GM21423 (cell line): ENCODE data around the gene HBB.
"Not testable (repeated sequence)": the region's sequence is repeated elsewhere in the genome, so short reads cannot be mapped to it uniquely, and the experiment has no call there.

ENCODE experiments used
- ATAC-seq: cut with Tn5 transposase; IDR thresholded peaks from one replicate; pipeline ENCODE4 v1.9.1; 2021; ENCODE audit warnings: mild to moderate bottlenecking, moderate library complexity; ENCODE audit not compliant: unreplicated experiment

The HBB gene

DNA sequence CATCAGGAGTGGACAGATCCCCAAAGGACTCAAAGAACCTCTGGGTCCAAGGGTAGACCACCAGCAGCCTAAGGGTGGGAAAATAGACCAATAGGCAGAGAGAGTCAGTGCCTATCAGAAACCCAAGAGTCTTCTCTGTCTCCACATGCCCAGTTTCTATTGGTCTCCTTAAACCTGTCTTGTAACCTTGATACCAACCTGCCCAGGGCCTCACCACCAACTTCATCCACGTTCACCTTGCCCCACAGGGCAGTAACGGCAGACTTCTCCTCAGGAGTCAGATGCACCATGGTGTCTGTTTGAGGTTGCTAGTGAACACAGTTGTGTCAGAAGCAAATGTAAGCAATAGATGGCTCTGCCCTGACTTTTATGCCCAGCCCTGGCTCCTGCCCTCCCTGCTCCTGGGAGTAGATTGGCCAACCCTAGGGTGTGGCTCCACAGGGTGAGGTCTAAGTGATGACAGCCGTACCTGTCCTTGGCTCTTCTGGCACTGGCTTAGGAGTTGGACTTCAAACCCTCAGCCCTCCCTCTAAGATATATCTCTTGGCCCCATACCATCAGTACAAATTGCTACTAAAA lies at the start of gene HBB:
TSS of gene HBB (minus strand) at position 340 of the 579 bp plus-strand sequence. CDS start at position 290, 50 bp downstream.
- no peak for ATAC-seq

- ATAC-seq, result no peak
These were observed 48.7 kb upstream of the HBB start for GRCh38 chr11:5275369-5276110.

GRCh38 chr11:5274395-5274794 lies 47.5 kb upstream of the HBB start:
- ATAC-seq, result no peak

- no peak for ATAC-seq
These were observed 45.6 kb upstream of the HBB start for GRCh38 chr11:5272395-5273017.

GRCh38 chr11:5269715-5270147 lies 42.9 kb upstream of the HBB start, which contains the start of gene HBE1:
TSS of gene HBE1 (minus strand) at chr11:5269945. CDS start at chr11:5269890, 55 bp downstream.
- ATAC-seq, result no peak

DNA sequence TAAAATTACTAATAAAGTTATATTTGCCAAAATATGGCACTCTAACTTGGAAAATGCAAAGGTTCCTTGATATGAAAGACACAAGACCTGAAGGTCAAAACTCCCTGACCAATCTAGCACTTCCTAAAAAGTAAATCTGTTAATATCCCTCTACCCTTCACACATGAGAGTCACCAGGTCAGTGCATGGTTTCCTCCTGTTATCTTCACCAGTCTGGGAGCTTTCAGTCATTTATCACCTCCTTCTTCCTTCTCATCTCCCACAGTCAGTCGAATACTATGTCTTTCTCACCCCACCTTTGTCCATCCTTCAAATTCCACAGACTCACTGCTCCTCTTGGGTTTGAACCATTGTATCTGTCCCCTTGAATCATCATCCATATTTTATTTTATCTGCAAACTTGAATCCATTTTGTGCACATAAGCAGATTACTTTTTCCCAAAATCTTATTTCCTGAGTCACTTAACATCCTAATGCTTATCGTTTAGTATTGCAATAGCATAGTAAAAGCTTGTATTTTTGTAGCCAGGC lies 40.2 kb upstream of the HBB start:
- ATAC-seq, result no peak

DNA sequence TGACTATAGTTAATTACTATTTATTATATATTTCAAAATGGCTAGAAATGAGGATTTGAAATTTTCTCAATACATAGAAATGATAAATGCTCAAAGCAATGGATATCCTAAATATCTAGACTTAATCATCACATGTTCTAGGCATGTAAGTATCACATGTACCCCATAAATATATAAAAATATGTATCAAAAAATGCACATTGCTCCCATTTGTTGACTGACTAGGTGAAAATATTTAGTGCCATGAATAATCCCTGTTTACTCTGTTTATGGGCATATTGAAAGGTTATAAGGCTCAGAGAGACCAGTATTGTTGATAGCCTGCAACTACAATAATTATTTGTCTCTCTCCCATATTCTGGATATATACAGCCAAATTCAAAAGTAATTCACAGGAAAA lies 39.7 kb upstream of the HBB start:
- ATAC-seq, result no peak

GRCh38 chr11:5265832-5266231 lies 39.0 kb upstream of the HBB start:
- ATAC-seq, result no peak

DNA sequence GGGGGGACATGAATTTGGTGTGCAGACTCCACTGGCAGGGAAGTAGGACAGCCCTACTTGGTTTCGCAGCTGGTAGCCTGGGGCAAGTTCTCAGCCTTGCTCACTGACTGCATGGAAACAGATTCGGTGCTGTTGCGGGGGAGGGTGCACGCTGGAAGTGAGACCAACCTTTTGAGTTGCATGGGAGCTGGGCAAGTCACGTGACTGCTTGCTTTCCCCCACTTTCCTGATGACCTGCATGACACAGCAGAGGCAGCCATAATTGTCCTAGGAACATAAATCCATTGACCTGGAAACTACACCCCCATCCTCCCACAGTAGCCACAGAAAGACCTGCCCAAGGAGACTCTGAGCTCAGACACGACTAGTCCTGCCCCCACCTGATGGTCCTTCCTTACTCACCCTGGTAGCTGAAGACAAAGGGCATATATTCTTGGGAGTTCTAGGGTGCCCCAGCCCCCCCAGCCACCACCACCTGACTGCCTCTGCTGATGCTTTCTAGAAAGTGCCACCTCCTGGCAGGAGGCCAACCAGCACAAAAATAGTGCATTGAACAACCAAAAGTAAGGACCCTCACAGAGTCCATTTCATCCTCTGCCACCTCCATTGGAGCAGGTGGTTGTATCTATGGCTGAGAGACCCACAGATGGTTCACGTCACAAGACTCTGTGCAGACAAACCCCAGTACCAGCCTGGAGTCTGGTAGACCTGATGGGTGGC lies 31.8 kb upstream of the HBB start:
- ATAC-seq, result no peak

DNA sequence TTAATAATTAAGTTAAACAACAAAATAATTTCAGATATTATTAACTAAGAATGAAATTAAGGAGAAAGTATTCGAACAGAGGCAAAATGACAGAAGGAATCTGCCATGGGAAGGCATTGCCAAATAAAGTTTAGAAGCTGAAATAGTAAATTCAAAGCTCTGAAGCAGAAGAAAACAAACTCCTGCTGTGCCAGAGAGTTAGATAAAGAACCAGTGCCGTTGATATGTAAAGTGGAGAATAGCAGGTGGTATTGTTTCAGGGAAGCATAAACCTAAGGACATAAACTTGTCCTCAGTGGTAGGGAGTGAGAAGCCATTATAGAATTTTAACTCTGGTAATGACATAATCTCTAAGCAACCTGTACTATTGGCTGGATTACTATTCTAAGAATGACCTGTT lies 30.4 kb upstream of the HBB start:
- no peak for ATAC-seq

DNA sequence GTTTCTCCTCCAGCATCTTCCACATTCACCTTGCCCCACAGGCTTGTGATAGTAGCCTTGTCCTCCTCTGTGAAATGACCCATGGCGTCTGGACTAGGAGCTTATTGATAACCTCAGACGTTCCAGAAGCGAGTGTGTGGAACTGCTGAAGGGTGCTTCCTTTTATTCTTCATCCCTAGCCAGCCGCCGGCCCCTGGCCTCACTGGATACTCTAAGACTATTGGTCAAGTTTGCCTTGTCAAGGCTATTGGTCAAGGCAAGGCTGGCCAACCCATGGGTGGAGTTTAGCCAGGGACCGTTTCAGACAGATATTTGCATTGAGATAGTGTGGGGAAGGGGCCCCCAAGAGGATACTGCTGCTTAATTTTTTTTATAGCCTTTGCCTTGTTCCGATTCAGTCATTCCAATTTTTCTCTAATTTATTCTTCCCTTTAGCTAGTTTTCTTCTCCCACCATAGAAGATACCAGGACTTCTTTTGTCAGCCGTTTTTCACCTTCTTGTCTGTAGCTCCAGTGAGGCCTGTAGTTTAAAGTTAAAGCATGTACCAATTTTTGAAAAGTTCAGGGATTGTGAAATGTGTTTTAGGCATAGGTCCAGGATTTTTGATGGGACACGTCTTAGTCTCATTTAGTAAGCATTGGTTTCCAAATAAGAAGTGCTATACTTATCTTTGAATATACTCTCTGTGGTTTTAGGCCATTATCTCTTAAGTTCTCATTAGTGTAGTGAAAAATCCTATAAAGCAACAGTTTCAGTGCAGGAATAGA lies 28.0 kb upstream of the HBB start, which contains the start of gene HBG2:
TSS of gene HBG2 (minus strand) at position 136 of the 768 bp plus-strand sequence. CDS start at position 83, 53 bp downstream.
- not testable (repeated sequence) for ATAC-seq

- ATAC-seq, result not testable (repeated sequence)
These were observed 27.2 kb upstream of the HBB start for GRCh38 chr11:5254023-5254422.

DNA sequence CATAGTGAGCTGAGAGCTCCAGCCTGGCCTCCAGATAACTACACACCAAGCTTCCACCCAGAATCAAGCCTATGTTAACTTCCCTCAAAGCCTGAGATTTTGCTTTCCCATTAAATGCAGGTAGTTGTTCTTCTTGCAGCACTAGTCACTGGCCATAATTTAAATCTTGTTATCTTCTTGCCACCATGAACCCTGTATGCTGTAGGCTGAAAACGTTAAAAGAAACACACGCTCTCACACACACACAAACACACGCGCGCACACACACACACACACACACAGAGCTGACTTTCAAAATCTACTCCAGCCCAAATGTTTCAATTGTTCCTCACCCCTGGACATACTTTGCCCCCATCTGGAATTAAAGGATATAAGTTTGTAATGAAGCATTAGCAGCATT lies 26.6 kb upstream of the HBB start:
- not testable (repeated sequence) for ATAC-seq

GRCh38 chr11:5252919-5253265 lies 26.0 kb upstream of the HBB start:
- ATAC-seq, result no peak

GRCh38 chr11:5252192-5252918 lies 25.5 kb upstream of the HBB start:
- no peak for ATAC-seq

DNA sequence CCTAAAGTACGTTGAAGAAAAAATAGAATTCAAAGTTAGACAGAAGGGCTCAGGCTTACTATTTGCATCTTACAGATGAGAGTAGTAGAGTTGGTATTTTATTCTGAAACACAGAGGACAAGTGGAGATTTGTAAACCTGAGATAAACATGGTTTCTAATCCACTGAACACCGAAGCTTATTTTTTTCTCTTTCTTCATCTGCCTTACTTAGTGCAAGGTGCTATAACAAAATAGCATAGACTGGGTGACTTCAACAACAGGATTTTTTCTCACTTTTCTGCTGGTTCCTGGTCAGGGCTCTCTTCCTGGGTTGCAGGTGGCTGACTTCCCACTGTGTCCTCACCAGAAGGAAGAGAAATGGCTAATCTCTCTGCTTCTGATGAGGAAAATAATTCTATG lies 24.9 kb upstream of the HBB start:
- no peak for ATAC-seq

DNA sequence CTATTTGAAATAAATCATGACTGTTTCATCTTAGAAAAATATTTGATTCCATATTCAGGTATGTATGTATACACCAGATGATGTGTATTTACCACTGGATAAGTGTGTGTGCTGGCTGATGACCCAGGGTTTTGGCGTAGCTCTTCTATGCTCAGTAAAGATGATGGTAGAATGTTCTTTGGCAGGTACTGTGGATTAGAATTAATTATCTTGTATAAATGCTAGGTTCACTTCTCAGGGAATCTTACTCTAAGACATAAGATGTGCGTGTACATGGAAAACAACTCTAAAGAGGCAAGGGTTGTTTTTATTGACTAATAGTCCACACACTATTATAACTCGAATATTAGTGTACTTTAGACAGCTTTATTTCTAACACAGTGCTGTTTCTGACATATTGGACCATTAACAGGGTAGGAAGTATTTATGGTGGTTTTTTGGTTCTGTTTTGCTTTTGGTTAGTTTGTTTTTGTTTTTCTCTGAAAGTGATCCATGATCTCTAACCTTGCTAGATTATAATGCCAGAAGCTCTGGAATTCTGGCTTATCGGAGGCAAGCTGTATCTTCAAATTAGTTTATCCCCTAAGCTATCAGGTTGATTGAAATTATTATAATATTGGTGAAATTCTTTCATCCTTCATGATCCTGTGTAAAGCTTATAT lies 23.8 kb upstream of the HBB start:
- ATAC-seq, result no peak

GRCh38 chr11:5249807-5250396 lies 23.0 kb upstream of the HBB start, which contains the start of gene HBG1:
TSS of gene HBG1 (minus strand) at chr11:5249857. CDS start at chr11:5249804, 53 bp downstream.
- ATAC-seq, result not testable (repeated sequence)

DNA sequence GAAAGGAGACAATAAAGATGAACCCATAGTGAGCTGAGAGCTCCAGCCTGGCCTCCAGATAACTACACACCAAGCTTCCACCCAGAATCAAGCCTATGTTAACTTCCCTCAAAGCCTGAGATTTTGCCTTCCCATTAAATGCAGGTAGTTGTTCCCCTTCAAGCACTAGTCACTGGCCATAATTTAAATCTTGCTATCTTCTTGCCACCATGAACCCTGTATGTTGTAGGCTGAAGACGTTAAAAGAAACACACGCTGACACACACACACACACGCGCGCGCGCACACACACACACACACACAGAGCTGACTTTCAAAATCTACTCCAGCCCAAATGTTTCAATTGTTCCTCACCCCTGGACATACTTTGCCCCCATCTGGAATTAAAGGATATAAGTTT lies 21.6 kb upstream of the HBB start:
- ATAC-seq, result not testable (repeated sequence)
